Adrenal gland (tissue), 5 donors: ENCODE data around the gene RPS6KA2.

Source experiments
- CTCF ChIP-seq, 6 experiments: fragments of 450-650 bp in 4 of 6; fragments of 200-600 bp in 2 of 6; sonication (generic) in 1 of 6; IDR thresholded peaks; 1 replicate in 5 of 6; 2 replicates in 1 of 6; pipeline versions ENCODE4 v1.5.1 to v1.8.0; 2016 to 2021; ENCODE audit warnings: antibody characterized with exemption in 6 of 6, mild to moderate bottlenecking in 2 of 6, moderate library complexity in 1 of 6
- POLR2A ChIP-seq, 2 donors: fragments of 450-650 bp; IDR thresholded peaks; one replicate each; pipeline ENCODE4 v1.6.1; 2017; ENCODE audit warnings: antibody characterized with exemption in 2 of 2, mild to moderate bottlenecking in 2 of 2, moderate library complexity in 1 of 2
- donor health status: DM: no; HTN: no; CAD: no.

DNA sequence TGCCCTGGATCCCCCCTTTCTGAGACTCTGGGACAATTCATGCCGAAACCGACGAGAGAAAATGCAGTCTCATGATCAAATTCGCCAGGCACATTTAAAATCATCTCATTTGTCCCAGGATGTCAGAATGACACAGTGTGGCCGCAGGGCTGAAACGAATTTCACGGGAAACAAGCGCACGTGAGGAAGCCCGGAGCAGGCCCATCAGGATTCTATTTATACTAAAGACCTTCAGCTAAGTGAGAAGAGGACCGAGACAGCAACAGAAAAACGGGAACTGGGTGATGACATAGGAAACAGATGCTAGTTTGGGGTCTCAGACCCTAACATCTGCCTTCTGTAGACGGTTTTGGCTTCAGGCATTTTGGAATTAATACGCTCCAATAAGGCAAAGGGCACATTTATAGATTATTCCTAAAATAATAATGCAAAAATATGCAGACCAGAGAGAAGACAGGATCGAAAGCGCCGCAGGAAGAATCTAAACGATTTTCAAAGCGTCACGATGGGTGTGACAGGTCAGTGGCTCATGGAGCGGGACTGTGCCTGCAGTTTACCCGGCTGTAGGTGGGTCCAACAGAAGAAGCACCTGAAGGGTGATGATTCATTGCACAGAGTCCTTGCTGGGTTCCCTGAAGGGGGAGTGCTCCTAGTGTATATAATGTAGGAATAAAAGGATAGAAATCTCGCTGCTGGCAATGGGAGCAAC lies 163.5 kb downstream of the RPS6KA2 start:
- TF ChIP-seq CTCF (IDR thresholded peaks at IDR 0.05) (no peak), POLR2A (IDR thresholded peaks at IDR 0.05) (no peak)
